SU-DHL-6 (cell line): ENCODE data around the gene DAAM1.

Source experiments
- H2AFZ ChIP-seq: fragments of 200-600 bp; sonication (generic); 2 replicates; pipeline ENCODE4 v1.6.1; 2014; ENCODE audit warnings: low read depth, mild to moderate bottlenecking, moderate library complexity, mixed read lengths, antibody characterized with exemption, low read length; ENCODE audit not compliant: severe bottlenecking
- H3F3A ChIP-seq: fragments of 200-600 bp; shearing (Covaris generic); 2 replicates; pipeline ENCODE4 v1.6.0; 2016; ENCODE audit warnings: antibody characterized with exemption, mild to moderate bottlenecking; ENCODE audit not compliant: insufficient read depth
- H3K27ac ChIP-seq: fragments of 200-600 bp; sonication (generic); 2 replicates; pipeline ENCODE4 v1.5.1; 2016; ENCODE audit warnings: low read depth, mild to moderate bottlenecking, low read length, moderate library complexity, mixed read lengths
- H3K27me3 ChIP-seq: fragments of 200-600 bp; sonication (generic), shearing (Covaris generic); 2 replicates; pipeline ENCODE4 v1.6.0; 2014; ENCODE audit warnings: mild to moderate bottlenecking, low read length
- H3K36me3 ChIP-seq: fragments of 200-600 bp; sonication (generic); 2 replicates; pipeline ENCODE4 v1.6.1; 2014; ENCODE audit warnings: mild to moderate bottlenecking, low read length, mixed read lengths
- H3K4me2 ChIP-seq: fragments of 300-600, 200-600 bp; shearing (Covaris generic), sonication (generic); 2 replicates; pipeline ENCODE4 v1.6.0; 2014; ENCODE audit warnings: low read length, low read depth, mild to moderate bottlenecking; ENCODE audit not compliant: poor library complexity, severe bottlenecking
- H3K4me3 ChIP-seq: fragments of 200-600 bp; sonication (generic); 2 replicates; pipeline ENCODE4 v1.5.1; 2014; ENCODE audit warnings: antibody characterized with exemption, low read length, mild to moderate bottlenecking, mixed read lengths; ENCODE audit not compliant: insufficient read depth, poor library complexity, severe bottlenecking
- H3K79me2 ChIP-seq: fragments of 200-600 bp; sonication (generic); 2 replicates; pipeline ENCODE4 v1.6.1; 2014; ENCODE audit warnings: mild to moderate bottlenecking, low read length, moderate library complexity; ENCODE audit not compliant: insufficient read depth
- H3K9ac ChIP-seq: fragments of 200-600 bp; sonication (generic); 2 replicates; pipeline ENCODE4 v1.7.0; 2014; ENCODE audit warnings: mild to moderate bottlenecking, low read length
- H3K9me2 ChIP-seq: fragments of 200-600 bp; sonication (generic); replicated peaks from 2 replicates; pipeline ENCODE4 v1.6.1; 2014; ENCODE audit warnings: low read length; ENCODE audit not compliant: insufficient read depth
- H3K9me3 ChIP-seq: fragments of 200-600 bp; sonication (generic); 2 replicates; pipeline ENCODE4 v1.6.1; 2014; ENCODE audit warnings: low read length, mixed read lengths; ENCODE audit not compliant: insufficient read depth
- H4K20me1 ChIP-seq: fragments of 200-600 bp; sonication (generic); 2 replicates; pipeline ENCODE4 v1.6.1; 2014; ENCODE audit warnings: low read depth, mild to moderate bottlenecking, antibody characterized with exemption, low read length, moderate library complexity, mixed read lengths
- EZH2phosphoT487 ChIP-seq: fragments of 200-600 bp; sonication (generic), shearing (Covaris generic); conservative IDR thresholded peaks from 2 replicates; pipeline ENCODE4 v1.6.1; 2018; ENCODE audit warnings: mild to moderate bottlenecking, antibody characterized with exemption, low read length, moderate library complexity, mixed read lengths
- TF ChIP-seq, protein P1 (sequence below): fragments of 200-600 bp; sonication (generic); IDR thresholded peaks from one replicate; pipeline ENCODE4 v1.5.1; 2017; ENCODE audit warnings: antibody characterized with exemption, mild to moderate bottlenecking, low read length, moderate library complexity; ENCODE audit not compliant: insufficient read depth, poor library complexity, severe bottlenecking

Gene DAAM1

GRCh38 chr14:59208224-59208814, 19.9 kb downstream of the DAAM1 start:
- Histone ChIP-seq H3K27ac (no peak overlapping the region), H3K9ac (no peak overlapping the region), H3K4me3 (no peak overlapping the region), H3K27me3 (no peaks in the 10 kb centered on the region), H3F3A (peaks cover 11% of the 10 kb centered on the region; the same call in 1 of the 2 replicates), H4K20me1 (no peaks in the 10 kb centered on the region), H3K36me3 (no peaks in the 10 kb centered on the region), H3K4me2 (no peak overlapping the region), H3K9me2 (no peaks in the 10 kb centered on the region), H2AFZ (no peak overlapping the region), H3K9me3 (no peaks in the 10 kb centered on the region), H3K79me2 (peaks cover 95% of the 10 kb centered on the region)
- TF ChIP-seq EZH2phosphoT487 = no peak
- TF ChIP-seq, protein P1, sequence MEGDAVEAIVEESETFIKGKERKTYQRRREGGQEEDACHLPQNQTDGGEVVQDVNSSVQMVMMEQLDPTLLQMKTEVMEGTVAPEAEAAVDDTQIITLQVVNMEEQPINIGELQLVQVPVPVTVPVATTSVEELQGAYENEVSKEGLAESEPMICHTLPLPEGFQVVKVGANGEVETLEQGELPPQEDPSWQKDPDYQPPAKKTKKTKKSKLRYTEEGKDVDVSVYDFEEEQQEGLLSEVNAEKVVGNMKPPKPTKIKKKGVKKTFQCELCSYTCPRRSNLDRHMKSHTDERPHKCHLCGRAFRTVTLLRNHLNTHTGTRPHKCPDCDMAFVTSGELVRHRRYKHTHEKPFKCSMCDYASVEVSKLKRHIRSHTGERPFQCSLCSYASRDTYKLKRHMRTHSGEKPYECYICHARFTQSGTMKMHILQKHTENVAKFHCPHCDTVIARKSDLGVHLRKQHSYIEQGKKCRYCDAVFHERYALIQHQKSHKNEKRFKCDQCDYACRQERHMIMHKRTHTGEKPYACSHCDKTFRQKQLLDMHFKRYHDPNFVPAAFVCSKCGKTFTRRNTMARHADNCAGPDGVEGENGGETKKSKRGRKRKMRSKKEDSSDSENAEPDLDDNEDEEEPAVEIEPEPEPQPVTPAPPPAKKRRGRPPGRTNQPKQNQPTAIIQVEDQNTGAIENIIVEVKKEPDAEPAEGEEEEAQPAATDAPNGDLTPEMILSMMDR = no peak

GRCh38 chr14:59208954-59209353, 20.5 kb downstream of the DAAM1 start:
- TF ChIP-seq, protein P1 = no peak
- TF ChIP-seq EZH2phosphoT487 = no peak
- H3K4me3 ChIP-seq = no peak overlapping the region
- H3K36me3 ChIP-seq = no peaks in the 10 kb centered on the region
- H4K20me1 ChIP-seq = no peaks in the 10 kb centered on the region
- H3F3A ChIP-seq = peaks cover 11% of the 10 kb centered on the region; the same call in 1 of the 2 replicates
- no peaks in the 10 kb centered on the region for H3K9me2 ChIP-seq
- no peaks in the 10 kb centered on the region for H3K27me3 ChIP-seq
- H3K79me2 ChIP-seq = peaks cover 95% of the 10 kb centered on the region
- no peak overlapping the region for H3K9ac ChIP-seq
- no peak overlapping the region for H3K27ac ChIP-seq
- H2AFZ ChIP-seq = no peak overlapping the region
- no peak overlapping the region for H3K4me2 ChIP-seq
- H3K9me3 ChIP-seq = no peaks in the 10 kb centered on the region

DNA sequence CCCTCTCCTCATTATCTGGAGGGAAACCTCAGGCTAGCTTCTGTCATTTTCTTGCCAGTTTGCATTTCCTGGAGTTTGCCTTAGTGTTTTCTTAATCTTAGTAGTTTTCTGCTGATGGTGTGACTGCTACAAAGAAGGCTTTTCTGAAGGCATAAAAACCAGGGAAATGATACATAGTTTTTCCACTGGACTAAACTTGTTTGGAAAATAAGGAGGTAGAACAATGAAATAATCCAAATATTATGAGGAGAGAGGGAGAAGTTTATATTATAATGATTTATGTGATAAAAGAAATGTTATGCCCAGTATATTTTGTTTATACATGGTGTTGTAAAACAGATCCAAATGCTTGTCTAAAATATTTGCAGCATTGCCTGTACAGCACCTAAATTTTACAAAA, 22.2 kb downstream of the DAAM1 start:
- H3K9me3 ChIP-seq = no peaks in the 10 kb centered on the region
- H3K27ac ChIP-seq = no peak overlapping the region
- H3K4me2 ChIP-seq = no peak overlapping the region
- H3K9me2 ChIP-seq = no peaks in the 10 kb centered on the region
- H3K27me3 ChIP-seq = no peaks in the 10 kb centered on the region
- H2AFZ ChIP-seq = no peak overlapping the region
- no peaks in the 10 kb centered on the region for H4K20me1 ChIP-seq
- 0 out of 2 replicates have a peak, but pooled peaks cover 8% of the 10 kb centered on the region for H3F3A ChIP-seq
- no peak overlapping the region for H3K9ac ChIP-seq
- no peak for TF ChIP-seq EZH2phosphoT487
- TF ChIP-seq, protein P1 = no peak
- peaks cover 95% of the 10 kb centered on the region for H3K79me2 ChIP-seq
- no peaks in the 10 kb centered on the region for H3K36me3 ChIP-seq
- H3K4me3 ChIP-seq = no peak overlapping the region
